ENCODE results near the gene ERCC5. TPM values are rescaled to one million over a fixed set of nuclear protein-coding genes. Genes with fewer than 3 reads are reported as not detected.

The ERCC5 gene
- total RNA-seq, result 10 to 100 TPM; 66.5 to 71.0 TPM

DNA sequence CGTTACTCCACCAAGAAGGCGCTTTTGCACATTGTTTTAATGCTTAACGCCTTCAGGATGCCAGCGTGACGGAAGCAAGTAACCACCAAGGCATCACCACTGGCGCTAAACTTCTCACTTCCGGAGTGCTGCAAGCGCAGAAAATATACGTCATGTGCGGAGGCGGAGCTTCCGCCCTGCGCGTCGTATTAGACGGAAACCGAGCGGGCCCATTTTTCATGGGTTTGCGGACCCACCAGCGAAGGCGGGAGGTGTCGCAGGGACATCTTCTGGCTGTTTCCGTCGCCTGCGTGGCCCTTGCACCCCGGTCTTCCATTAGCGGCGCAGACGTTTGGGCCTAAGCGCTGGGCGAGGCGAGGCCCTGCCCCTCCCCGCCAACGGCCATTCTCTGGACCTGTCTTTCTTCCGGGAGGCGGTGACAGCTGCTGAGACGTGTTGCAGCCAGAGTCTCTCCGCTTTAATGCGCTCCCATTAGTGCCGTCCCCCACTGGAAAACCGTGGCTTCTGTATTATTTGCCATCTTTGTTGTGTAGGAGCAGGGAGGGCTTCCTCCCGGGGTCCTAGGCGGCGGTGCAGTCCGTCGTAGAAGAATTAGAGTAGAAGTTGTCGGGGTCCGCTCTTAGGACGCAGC, at the start of gene ERCC5:
Gene ERCC5, plus strand, starts transcription at position 403 of the 631 bp plus-strand sequence. CDS start 235 bp downstream, outside the sequence.
- Mint-ChIP-seq H3K4me3 (peak within 1 kb of the TSS; percentile 93), H3K9me3 (no peaks in the 10 kb centered on the region), H3K4me1 (ENCODE audit: low read depth in 2 of 2) (peaks cover 29 to 35% of the 10 kb centered on the region in 2 donors), H3K27me3 (no peaks in the 10 kb centered on the region), H3K27ac (peak within 1 kb of the TSS; percentile 91 to 98), H3K36me3 (no peaks in the 10 kb centered on the region)
- ATAC-seq, result peak; percentile 92 to 95
- DNase-seq (ENCODE audit: low spot score), result peak; percentile 95

DNA sequence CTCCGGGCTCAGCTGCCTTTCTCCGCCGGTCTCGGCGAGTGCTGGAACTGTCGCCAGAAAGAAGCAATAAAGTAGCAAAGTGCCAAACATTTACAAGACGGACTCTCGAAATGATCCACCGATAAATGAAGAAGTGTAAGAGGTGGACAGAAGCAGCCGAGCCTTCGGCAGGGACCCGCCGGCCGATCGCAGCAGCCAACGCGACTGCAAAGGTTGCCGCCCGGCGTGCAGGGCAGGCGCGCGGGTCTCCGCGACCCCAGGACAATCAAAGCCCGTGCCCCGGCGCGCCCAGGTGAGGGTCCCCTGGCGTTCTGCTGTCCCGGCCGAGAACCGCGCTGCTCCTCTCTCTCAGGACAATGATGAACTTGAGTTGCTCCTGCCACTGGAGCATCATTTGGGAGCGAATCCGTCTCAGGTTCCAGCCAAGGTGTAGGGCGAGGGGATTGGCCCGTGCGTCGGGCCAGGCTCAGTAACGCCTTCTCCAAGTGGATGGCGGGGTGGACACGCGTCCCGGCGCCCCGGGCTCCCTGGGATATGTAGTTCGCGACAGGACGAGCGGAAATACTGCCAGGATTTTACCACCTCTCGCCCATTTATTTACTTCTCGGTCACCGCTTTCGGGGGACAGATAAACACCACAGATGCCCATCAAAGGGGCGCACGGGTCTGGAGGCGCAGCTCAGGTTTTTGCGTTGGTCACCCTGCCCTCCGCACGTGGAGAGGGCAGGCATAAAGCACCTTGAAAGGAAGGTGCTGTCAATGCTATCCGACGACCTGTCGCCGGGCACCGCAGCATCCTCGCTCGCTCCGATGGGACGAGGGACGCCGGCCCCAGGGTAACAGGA, 47.0 kb upstream of the ERCC5 start, which contains the start of the genes BIVM and POGLUT2:
Gene BIVM, plus strand, starts transcription at position 539 of the 845 bp plus-strand sequence. CDS start 8,149 bp downstream, outside the sequence.
Gene POGLUT2, minus strand, starts transcription at position 396 of the 845 bp plus-strand sequence. Its CDS starts 306 bp downstream, at position 90.
- Mint-ChIP-seq H3K36me3 (no peaks in the 10 kb centered on the region), H3K27me3 (no peaks in the 10 kb centered on the region), H3K9me3 (no peaks in the 10 kb centered on the region), H3K27ac (peak within 1 kb of the TSS; percentile 65 to 69), H3K4me1 (ENCODE audit: low read depth in 2 of 2) (peaks cover 13 to 18% of the 10 kb centered on the region in 2 donors), H3K4me3 (peak within 1 kb of the TSS; percentile 91)
- DNase-seq (ENCODE audit: low spot score) (peak; percentile 87), ATAC-seq (peak; percentile 88 to 92)

DNA sequence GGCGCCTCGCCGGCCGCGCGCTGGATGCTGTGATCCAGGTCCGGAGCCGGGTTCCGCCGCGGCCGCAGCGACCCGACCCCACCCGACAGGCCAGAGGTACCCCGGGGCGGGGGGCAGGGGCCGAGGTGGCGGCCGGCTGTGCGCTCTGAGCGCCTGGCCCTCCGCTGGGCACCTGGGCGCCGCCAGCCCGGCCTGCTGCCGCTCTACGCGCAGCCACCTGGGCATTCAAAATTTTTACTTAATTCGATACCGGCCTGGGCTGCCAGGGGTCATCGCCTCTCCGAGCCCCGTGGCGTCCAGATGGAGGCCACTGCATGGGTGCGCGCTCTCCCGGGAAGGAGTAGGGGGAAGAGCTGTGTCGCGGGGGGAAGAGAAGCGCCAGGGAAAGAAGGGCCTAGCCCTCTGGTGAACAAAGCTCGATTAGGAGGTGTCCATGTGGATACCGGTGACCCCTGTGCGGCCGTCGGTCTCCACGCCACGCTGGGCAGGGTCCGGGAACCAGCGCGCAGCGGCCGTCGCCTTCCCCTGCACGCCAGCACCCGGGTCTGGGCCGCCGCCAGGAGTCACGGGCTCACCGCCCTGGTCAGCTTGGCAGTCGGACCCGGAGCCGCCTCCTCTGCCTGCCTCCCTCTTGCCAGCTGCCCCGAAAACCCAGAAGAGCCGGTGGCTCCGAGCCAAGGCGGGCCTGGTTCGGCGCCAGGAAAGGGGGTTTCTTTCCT, 46.2 kb upstream of the ERCC5 start:
- ATAC-seq (peak; percentile 7 to 10), DNase-seq (ENCODE audit: low spot score) (no peak)
- Mint-ChIP-seq H3K9me3 (no peaks in the 10 kb centered on the region), H3K4me1 (ENCODE audit: low read depth in 2 of 2) (peaks cover 13 to 18% of the 10 kb centered on the region in 2 donors), H3K36me3 (no peaks in the 10 kb centered on the region), H3K27me3 (no peaks in the 10 kb centered on the region), H3K27ac (peak overlapping the region; percentile 65 to 69), H3K4me3 (peak overlapping the region; percentile 91)

DNA sequence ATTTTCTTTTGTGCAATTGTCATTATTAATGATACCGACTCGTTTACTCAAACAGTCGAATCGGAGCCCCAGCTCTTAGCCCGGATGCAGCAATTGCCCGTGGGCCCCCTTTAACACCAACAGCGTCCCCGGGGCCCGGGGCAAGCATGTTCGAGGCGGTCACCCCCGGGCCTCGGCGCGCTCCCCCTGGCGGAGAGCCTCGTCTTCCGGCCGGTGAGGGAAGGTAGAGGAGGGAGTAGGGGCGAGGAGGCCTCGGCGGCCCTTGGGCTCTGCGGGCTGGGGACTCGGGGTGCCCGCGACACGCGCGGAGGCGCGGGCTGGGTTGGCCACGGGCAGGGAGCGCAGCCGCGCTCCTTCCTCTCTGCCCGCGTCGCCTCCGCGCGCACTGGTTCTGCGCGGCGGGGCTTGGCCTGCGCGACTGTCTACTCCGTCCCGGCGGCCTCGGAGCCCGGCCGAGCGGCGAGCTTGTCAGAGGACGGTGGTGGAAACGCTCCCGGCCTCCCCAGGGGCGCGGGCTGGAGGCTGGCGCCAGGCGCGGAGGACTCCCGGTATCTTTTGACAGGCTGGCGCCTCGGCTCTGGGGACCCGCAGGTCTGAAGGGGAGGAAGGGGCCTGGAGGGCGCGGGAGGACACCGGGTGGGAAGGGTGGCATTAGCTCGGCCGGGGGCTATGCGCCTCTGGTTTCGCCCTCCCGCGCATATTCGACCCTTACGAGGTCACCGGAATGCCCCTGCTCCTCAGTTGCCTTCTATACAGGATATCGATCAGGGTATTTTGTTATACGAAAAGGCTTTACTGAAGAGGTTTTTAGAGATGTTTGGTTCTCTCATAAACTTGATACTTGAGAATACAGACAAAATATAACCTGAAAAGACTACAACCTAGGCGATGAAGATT, 45.4 kb upstream of the ERCC5 start:
- Mint-ChIP-seq H3K36me3 (no peaks in the 10 kb centered on the region), H3K27me3 (no peaks in the 10 kb centered on the region), H3K27ac (peak overlapping the region; percentile 65 to 68), H3K9me3 (no peaks in the 10 kb centered on the region), H3K4me3 (peak overlapping the region; percentile 91), H3K4me1 (ENCODE audit: low read depth in 2 of 2) (peaks cover 13 to 18% of the 10 kb centered on the region in 2 donors)
- peak; percentile 90 for ATAC-seq
- DNase-seq (ENCODE audit: low spot score), result peak; percentile 89

DNA sequence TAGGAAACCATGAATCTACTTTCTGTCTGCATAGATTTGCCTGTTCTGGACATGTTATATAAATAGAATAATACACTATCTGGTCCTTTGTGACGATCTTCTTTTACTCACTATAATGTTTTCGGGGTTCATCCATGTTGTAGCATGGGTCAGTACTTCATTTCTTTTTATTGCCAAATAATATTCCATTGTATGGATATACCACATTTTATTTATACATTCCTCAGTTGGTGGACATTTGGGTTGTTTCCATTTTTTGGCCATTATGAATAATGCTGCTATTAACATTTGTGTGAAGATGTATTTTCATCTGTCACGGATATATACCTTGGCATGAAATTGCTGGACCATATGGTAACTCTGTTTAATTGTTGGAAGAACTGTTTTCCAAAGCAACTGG, 40.2 kb upstream of the ERCC5 start:
- no peak for DNase-seq (ENCODE audit: low spot score)

DNA sequence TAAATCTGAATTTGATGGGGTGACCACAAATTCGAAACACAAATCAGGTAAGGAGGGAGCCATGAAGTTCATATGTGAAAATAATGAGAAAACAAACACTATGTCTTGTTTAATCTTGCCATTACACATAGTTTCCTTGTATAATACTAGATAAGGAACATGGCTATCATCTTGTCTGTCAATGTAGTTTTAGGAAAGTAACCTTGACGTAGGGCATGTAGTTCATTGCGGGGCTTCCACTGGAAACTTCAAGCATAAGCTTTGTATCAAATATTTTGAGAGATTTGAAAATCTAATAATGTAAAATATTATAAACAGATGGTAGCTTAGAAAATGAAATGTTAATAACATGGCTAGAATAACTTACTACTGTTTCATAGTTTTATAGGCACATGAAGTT, 38.1 kb upstream of the ERCC5 start:
- no peaks in the 10 kb centered on the region for H3K9me3 Mint-ChIP-seq
- ATAC-seq (no peak), DNase-seq (ENCODE audit: low spot score) (no peak)
- peaks cover 8 to 13% of the 10 kb centered on the region in 2 donors for H3K4me1 Mint-ChIP-seq (ENCODE audit: low read depth in 2 of 2)
- no peaks in the 10 kb centered on the region for H3K27me3 Mint-ChIP-seq
- H3K36me3 Mint-ChIP-seq, result peaks cover 18% of the 10 kb centered on the region
- no peak overlapping the region for H3K4me3 Mint-ChIP-seq
- H3K27ac Mint-ChIP-seq, result no peak overlapping the region

More for the DNA sequence above, 40.2 kb upstream of the ERCC5 start:
- ATAC-seq, result no peak
- Mint-ChIP-seq H3K36me3 (peaks cover 5% of the 10 kb centered on the region), H3K4me1 (ENCODE audit: low read depth in 2 of 2) (peaks cover 7 to 23% of the 10 kb centered on the region in 2 donors), H3K27me3 (no peaks in the 10 kb centered on the region), H3K9me3 (no peaks in the 10 kb centered on the region), H3K27ac (no peak overlapping the region), H3K4me3 (no peak overlapping the region)

DNA sequence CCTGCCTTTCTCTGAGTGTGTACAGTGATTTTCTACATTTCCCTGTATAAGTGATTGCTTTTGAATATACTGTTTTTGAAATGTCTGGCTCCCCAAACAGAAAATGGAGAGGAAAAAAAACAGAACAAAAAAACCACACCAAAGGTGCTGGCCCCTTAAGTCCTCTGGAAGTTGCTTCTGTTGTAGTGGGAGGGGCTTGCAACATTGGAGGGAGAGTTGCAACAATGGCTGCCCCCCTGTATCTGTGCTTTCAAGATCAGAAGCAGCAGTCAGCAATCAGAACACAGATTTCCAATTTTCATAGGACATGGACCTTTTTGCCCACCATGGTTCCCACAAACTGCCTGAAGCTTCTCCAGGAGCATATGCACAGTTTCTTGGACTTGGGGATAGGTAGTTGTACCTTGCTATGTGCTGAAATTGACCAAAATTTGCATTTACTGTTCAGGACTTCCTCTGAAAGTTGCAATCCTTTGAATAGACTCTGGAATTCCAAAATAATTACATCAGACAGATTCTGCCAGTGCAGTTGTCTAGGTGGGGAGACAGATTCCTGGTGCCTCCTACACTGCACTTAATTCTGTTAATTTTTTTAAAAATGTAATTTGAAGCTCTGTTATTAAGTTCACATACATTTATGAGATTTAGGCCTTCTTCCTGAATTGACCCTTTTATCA, 33.1 kb upstream of the ERCC5 start:
- no peak overlapping the region for H3K4me3 Mint-ChIP-seq
- ATAC-seq (no peak), DNase-seq (ENCODE audit: low spot score) (no peak)
- no peak overlapping the region for H3K27ac Mint-ChIP-seq
- no peaks in the 10 kb centered on the region for H3K27me3 Mint-ChIP-seq
- no peaks in the 10 kb centered on the region for H3K9me3 Mint-ChIP-seq
- peaks cover 24% of the 10 kb centered on the region for H3K36me3 Mint-ChIP-seq
- peaks cover 16 to 18% of the 10 kb centered on the region in 2 donors for H3K4me1 Mint-ChIP-seq (ENCODE audit: low read depth in 2 of 2)

DNA sequence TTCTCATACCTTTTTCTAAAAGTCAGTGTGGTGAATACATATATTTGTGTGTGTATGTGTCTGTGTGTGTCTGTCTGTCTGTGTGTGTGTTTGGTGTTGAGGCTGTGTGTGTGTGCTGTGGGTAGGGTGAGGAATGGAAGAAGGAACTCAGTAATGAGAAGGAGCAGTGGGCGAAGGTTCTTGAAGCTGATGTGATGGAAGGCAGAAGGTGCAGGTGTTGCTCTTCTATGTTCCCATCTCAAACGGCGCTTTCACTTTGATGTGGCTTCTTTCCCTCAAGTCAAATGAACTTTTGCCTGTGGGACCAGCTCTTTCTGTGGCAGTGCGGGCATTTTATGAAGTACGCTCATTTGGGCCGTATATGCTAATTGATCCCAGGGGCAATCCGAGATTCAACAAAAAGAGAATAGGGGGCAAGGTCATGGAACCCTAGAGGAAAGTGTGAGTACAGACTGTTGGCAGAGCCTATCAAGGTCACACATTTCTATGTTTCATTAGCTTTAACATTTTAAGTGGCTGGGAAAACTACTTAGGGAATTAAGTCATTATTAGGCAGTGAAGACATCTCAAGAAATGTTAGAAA, 31.7 kb upstream of the ERCC5 start:
- H3K9me3 Mint-ChIP-seq, result no peaks in the 10 kb centered on the region
- peaks cover 24% of the 10 kb centered on the region for H3K36me3 Mint-ChIP-seq
- no peak overlapping the region for H3K27ac Mint-ChIP-seq
- H3K27me3 Mint-ChIP-seq, result no peaks in the 10 kb centered on the region
- H3K4me1 Mint-ChIP-seq (ENCODE audit: low read depth in 2 of 2), result peaks cover 10 to 18% of the 10 kb centered on the region in 2 donors
- DNase-seq (ENCODE audit: low spot score) (no peak), ATAC-seq (no peak)
- H3K4me3 Mint-ChIP-seq, result no peak overlapping the region

DNA sequence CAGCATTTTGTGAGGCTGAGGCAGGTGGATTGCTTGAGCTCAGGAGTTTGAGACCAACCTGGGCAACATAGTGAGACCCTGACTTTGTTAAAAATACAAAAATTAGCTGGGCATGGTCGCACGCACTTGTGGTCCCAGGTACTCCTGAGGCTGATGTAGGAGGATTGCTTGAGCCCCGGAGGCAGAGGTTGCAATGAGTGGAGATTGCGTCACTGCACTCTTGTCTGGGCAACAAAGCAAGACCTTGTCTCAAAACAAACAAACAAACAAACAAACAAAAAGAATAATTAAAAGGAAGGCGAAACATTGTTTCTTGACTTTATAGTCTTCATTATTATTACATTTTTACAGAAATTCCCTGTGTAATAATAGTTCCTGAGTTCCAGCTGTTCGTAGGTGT, 31.0 kb upstream of the ERCC5 start:
- ATAC-seq (no peak), DNase-seq (ENCODE audit: low spot score) (no peak)
- Mint-ChIP-seq H3K9me3 (no peaks in the 10 kb centered on the region), H3K36me3 (peaks cover 24% of the 10 kb centered on the region), H3K27me3 (no peaks in the 10 kb centered on the region), H3K27ac (no peak overlapping the region), H3K4me1 (ENCODE audit: low read depth in 2 of 2) (peaks cover 10 to 18% of the 10 kb centered on the region in 2 donors), H3K4me3 (no peak overlapping the region)

DNA sequence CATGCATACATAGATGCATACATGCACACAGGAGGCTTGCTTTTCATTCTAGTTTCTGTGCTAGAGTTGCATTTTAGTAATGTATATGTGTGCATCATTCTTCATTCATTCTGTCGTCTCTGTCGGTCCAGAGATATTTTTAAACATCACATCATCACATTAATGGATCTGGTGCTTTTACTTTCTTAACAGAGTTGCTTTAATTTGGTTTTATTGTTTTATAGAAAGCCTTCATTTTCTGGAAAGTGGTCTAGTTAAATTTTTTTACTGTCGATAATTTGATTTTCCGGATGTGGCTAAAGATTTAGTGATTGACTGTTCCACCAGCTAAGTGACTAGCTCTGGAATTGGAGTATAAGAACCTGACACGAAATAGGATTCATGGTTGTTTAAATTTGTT, 30.0 kb upstream of the ERCC5 start:
- Mint-ChIP-seq H3K4me1 (ENCODE audit: low read depth in 2 of 2) (peaks cover 8 to 18% of the 10 kb centered on the region in 2 donors), H3K27me3 (no peaks in the 10 kb centered on the region), H3K9me3 (no peaks in the 10 kb centered on the region), H3K27ac (no peak overlapping the region), H3K36me3 (peaks cover 19% of the 10 kb centered on the region), H3K4me3 (no peak overlapping the region)
- no peak for DNase-seq (ENCODE audit: low spot score)
- no peak for ATAC-seq

DNA sequence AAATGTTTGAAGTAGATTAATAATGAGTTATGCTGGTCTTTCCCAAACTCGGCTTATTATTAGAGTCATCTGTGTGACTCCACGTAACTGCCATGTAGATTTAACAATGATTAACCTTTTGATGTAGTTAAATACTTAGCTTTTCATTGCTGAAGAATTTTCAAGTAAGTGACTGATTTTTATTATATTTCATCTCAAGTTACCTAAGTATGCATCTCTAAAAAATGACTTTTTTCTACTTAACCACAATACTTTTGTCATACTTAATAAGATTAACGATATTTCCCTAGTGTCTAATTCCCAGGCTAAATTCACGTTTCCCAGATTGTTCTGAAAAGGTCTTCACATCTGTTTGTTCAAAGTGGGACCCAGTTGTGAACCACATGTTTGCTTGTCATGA, 29.1 kb upstream of the ERCC5 start:
- no peaks in the 10 kb centered on the region for H3K27me3 Mint-ChIP-seq

DNA sequence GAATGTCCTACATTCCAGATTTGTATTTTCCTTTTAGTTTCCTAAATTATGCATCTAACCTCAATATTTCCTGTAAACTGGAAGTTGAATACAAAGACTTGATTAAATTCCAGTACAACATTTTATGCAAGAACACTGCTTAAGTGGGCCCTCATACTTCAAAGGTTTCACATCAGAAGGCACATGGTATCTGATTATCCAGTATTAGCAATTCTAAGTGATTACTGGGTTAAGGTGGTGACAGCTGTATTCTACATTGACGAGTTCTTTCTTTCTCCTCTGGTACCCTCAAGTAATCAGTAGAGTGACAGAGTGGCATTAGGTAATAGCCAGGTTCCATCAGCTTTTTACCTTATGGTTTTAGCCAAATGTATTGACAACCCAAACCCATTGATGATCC, 28.6 kb upstream of the ERCC5 start:
- Mint-ChIP-seq H3K27me3 (no peaks in the 10 kb centered on the region), H3K4me3 (no peak overlapping the region), H3K36me3 (peaks cover 14% of the 10 kb centered on the region), H3K4me1 (ENCODE audit: low read depth in 2 of 2) (peaks cover 8 to 13% of the 10 kb centered on the region in 2 donors), H3K27ac (no peak overlapping the region), H3K9me3 (no peaks in the 10 kb centered on the region)
- DNase-seq (ENCODE audit: low spot score) (no peak), ATAC-seq (no peak)

More for the DNA sequence above, 29.1 kb upstream of the ERCC5 start:
- no peak overlapping the region for H3K27ac Mint-ChIP-seq
- no peaks in the 10 kb centered on the region for H3K9me3 Mint-ChIP-seq
- H3K36me3 Mint-ChIP-seq, result peaks cover 14% of the 10 kb centered on the region
- ATAC-seq, result no peak
- no peak overlapping the region for H3K4me3 Mint-ChIP-seq
- H3K4me1 Mint-ChIP-seq (ENCODE audit: low read depth in 2 of 2), result peaks cover 8 to 18% of the 10 kb centered on the region in 2 donors
- no peak for DNase-seq (ENCODE audit: low spot score)
